GM18508 (cell line): ENCODE measurements around the gene CXCL17.

Experiments
- ATAC-seq: cut with Tn5 transposase; IDR thresholded peaks from one replicate; pipeline ENCODE4 v1.9.1; 2021; ENCODE audit warnings: moderate number of reproducible peaks; ENCODE audit not compliant: insufficient read depth, unreplicated experiment

The CXCL17 gene

DNA sequence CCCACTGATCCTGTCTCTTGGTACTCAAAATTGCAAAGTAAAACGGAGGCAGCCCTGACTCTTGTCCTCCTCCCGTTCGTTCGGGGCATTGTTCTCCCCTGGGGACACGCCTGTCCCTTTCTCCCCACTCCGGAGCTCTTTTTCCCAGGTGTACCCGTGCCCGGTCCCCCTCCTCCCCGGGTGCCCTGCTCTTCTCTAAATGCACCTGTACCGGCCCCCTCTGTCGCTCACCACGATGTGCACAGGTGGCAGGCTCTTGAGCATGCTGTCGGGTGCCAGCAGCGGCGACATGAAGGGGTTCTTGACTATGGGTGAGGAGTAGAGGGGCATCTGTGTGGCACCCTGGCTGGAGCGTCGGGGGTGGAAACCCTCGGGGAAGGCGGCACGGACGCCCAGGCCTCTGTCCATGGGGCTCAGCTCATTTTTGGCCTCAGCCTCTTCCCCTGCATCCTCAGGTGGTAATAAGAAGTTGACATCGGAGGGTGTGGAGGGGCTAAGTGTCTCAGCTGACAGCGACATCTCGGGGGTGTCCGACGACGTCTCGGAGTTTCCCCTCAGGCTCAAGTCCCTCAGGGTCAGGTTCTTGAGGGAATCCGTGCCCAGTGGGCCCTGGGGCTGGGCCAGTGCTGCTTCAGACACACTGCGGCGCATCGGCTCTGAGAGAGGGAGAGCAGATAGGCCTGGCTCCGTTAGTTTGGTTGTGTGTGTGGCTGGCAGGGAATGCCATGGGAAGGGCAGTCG lies 40.2 kb downstream of the CXCL17 start:
- ATAC-seq = no peak

DNA sequence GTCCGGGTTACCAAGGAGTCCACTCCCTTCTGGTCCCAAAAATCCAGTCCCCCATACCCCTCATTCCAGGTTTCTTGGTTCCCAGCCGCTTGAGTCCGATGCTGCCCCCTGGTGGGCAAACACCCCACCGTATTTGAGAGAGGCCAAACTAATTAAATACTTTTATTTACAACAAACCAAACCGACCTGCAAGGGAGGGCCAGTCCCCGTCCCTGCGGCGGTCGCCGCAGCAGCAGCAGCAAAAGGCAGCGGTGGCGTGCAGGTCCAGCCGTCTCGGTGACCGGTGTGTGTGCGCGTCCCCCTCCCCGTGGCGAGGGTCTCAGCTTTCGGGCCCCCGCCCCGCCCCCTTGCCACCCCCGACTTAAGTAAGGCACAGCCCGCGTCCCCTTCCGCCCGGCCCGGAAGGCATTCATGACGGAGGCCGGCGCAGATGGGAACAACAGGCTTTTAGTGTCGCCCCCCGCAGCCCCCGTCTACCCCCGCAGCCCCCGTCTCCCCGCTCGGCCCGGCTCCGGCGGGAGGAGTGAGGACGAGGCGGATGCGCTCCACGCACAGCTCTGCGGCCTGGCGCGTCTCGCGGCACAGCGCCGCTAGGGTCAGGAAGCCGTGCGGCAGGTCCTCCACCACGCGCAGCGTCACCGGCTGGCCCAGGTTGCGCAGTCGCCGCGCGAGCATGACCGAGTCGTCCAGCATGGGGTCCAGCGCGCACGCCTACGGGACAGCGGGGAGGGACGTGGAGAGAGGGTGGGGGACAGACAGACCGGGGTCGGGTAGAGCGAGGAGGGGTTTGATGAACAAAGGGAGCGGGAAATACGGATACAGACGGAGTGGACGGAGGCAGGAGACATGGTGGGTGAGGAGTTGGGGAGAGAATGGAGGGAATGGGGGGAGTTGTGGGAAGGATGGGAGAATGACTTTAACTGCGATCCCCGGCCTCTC lies 41.1 kb downstream of the CXCL17 start:
- ATAC-seq = no peak

DNA sequence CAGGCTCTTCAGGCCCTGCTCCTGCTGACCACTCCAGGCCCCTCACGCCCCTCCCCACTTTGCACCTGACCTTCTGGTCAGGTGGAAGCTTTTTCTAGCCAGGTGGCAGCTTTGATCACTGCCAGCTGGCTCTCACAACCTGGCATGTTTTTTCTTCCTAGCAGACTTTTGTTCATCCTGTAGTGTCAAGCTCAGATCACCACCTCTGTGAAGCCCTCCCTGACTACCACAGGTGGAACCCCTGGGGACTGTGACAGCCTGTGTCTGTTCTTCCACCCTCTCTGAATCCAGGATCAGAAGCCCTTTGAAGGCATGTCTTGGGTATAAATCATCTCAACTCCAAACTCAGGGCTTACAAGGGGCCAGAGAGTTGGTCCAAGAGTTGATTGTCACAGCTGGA lies 42.3 kb downstream of the CXCL17 start:
- no peak for ATAC-seq

DNA sequence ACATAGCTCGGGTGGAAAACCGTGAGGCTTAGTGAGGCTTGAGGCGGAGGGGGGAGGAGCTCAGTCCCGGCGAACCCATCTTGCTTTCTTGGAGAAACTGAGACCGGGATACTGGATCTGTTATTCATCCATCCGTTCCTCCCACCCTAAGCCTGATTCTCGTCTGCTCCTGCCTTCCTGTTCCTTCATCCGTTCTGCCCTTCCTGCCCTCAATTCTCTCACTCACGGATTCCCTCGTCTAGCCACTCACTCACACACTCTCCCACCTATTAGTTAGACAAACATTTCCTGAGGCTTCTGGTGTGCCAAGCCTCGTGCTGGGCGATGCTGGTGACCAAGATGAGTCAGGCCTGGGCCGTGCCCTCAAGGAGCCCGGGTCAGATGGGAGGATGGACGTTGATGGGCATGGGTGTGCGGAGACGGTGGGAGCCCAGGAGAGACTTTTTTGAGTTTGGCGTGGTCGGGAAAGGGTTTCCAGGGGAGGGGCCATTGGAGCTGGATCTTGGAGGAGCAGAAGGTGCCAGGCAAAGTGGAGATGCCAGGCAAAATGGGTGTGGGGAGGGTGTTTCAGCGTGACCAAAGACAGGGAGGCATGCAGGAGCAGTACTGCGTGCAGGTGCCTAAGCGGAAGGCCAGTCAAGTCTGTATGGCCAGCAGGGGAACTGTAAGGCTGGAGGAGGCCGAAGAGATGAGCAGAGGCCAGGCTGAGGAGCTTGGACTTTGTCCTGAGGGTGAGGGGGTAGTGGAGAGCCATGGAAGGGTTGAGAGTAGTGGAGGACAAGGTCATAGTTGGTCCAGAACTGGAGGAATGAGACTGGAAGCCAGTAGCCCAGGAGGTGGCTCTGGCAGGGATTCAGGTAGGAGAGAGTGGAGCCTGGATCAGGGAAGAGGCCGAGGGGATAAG lies 45.2 kb downstream of the CXCL17 start:
- ATAC-seq = no peak

DNA sequence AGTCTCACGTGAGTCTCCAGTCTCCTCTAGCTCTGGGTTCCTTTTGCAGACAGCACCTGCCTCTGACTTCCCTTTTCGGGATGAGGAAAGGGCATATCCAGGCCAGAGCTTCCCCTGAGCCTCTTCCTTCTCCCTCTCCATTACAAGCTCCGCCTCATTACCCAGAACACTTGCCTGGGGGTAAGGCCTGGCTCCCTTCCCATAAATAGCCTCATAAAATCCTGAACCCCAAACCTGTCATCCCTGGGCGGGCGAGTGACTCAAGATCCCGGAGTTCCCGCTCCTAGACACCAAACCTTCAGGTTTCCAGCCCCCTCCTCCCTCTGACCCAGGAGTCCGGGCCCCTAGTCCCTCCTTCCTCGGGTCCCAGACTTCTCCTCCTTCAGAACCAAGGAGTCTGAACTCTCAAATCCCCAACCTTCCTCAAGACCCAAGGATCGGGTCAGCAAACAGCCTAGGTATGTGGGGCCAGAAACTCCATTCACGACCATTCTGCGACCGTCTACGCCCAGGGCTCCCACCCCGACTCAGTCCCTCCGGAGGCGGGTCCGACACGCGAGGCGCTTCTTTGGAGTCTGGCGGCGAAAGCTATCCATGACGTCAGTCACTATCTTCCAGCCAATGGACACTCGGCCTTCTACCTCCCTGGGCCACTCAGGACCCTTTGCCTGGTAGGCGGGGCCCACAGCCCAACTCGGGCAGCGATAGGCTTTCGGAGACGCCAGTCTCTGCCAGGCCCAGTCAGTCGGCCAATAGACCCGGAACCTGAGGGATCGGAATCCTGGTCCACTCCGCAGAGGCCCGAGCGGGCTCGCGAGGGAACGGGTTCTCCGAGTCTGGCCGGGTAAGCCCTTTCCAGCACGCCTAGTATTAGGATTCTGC lies 46.1 kb downstream of the CXCL17 start:
- ATAC-seq = no peak

DNA sequence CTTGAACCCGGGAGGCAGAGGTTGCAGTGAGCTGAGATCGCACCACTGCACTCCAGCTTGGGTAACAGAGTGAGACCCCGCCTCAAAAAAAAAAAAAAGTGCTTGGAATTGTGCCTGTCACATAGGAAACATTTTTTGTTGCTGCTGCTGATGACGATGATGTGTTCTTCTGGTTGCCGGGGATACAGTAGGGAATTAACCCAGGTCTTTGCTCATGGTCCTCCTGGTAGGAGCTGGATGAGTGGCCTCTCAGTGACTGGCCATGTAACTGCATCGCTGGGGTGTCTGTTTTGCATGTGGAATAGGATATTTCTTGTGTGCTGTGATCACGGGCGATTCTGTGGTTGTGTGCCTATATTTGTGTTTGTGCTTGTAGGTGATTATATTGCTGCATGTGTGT lies 48.0 kb downstream of the CXCL17 start:
- no peak for ATAC-seq

DNA sequence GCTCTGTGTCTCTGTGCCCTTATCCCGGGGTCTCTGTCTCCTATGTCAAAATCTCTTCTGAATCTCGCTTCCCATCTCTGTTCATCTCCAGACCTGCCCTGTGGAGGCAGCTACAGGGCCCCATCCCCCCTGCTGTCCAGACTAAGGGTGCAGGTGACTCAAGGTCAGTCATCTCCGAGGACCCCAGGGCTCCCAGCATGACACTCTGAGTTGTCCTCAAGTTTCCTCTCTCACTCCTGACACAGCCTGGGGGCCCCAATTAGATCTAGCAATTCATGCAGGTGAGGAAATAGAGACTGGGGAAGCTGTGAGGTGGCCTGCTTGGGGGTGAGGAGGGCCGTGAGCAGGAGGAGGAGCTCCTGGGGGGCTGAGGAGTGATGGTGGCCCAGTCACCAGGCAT lies 50.6 kb downstream of the CXCL17 start:
- ATAC-seq = no peak

DNA sequence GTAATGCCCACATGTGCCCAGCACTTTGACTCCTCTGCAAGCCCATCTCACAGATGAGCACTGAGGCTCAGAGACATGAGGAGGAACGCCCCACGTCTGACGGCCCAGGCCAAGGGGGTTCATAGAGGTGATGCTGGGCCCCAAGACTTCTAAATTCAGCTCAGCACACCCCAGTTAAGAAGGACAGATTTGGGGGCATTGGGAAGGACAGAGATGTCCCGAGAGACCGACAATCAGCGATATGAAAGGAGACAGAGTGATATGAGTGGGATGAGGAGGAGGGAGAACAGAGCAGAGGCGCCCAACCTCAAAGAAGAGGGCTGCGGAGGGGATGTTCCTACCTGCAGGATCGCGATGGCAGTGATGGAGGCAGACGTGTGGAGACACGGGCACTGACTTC lies 52.8 kb downstream of the CXCL17 start, which contains the start of gene CNFN:
Gene CNFN, minus strand, starts transcription at position 399 of the 400 bp plus-strand sequence. CDS start 1,260 bp downstream, outside the sequence.
- no peak for ATAC-seq

DNA sequence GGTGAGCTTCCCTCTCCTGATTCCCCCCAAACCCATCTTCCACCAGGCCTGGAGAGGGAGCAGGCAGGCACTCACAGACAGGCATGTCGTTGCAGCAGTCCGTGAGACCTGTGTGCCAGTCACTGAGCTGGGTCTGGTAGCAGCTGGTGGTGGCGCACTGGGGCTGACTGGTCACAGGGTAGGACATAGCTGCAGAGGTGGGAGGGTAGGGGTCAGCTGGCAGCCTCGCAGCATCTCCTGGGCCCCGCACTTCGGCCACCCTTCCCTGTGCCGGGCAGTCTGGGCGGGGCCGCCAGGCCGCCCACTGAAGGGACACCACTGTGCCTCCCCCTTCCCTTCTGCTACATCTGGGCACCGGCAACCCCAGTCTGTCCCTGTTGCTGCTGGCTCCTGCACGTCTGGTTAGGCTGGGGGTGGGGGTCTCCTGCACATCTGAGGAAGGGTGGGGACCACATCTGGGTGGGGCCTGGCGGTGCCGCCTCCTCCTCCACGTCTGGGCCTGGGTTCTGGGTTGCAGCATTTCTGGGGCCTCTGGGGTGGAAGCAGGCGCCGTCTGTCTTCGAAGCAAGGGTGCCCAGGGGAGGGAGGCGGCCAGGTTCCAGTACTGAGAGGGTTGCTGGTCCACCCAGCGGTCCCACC lies 53.8 kb downstream of the CXCL17 start:
- no peak for ATAC-seq

DNA sequence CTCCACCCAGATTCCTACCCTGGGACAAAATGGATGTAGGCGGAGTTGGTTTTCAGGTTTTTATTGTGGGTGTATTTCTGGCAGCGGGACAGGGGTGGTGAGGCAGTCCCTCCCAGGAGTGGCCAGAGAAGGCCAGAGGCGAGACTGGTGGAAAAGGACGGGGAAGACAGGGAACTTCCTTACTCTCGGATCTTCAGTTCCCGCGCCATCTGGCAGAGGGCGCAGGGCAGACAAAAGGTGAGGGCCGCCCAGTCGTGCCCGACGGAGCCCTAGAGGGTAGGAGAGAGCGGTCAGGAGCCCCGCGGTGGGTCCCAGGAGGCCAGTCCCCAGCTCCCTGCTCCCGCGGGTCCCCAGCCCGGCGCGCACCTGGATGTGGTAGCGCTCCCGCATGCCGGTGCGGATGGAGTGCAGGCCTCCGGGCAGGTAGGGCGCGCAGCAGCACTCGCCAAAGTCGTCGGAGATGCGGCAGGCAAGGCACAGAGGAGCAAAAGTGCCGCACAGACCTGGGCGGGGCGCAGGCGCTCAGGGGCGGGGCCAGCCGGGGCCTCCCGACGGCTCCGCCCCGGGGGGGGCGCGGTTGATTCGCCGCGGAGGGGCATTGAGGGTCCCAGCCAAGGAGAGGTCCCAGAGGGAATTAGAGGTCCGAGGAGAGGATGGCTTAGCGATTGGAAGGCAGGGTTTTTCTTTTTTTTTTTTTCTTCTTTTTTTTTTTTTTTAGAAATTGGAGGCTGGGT lies 55.6 kb downstream of the CXCL17 start:
- no peak for ATAC-seq

DNA sequence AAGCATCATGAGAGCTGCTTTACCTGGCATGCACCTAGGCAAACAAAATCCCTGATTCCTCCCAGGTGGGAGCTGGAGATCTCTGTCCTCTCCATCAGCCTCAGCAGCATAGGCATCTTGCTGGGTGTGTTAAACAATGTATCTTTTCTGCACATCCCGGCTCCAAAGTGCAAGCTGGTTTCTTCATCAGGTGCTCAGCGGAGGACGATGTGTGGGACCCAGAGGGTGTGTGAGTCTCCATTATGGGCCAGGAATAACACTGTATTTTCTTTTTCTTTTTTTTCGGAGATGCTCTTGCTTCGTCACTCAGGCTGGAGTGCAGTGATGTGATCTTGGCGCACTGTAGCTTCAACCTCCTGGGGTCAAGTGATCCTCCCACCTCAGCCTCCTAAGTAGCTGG lies 62.6 kb downstream of the CXCL17 start:
- ATAC-seq = no peak
